GM12878 (cell line): ENCODE data around the gene SNRPD2. TPM values are rescaled to one million over a fixed set of nuclear protein-coding genes. Genes with fewer than 3 reads are reported as not detected.
A peak's percentile ranks its signal among the peaks of the same experiment; 100 is the strongest.

Experiments
- CBX5 ChIP-seq: sonication (generic); IDR thresholded peaks from 2 replicates; pipeline ENCODE4 v1.6.1; 2016; ENCODE audit warnings: low read depth, moderate library complexity, mild to moderate bottlenecking, inconsistent platforms
- CREM ChIP-seq: IDR thresholded peaks from 2 replicates; pipeline ENCODE4 v1.6.1; 2014; ENCODE audit warnings: antibody characterized with exemption, low read depth
- FOS ChIP-seq: IDR thresholded peaks from 3 replicates; pipeline ENCODE4 v1.6.1; 2011; ENCODE audit warnings: borderline replicate concordance; ENCODE audit not compliant: insufficient read length; ENCODE audit errors: extremely low read depth
- HDAC2 ChIP-seq: fragments of 200-600 bp; sonication (generic); IDR thresholded peaks from 2 replicates; pipeline ENCODE4 v1.6.1; 2017
- IRF4 ChIP-seq: IDR thresholded peaks from 2 replicates; pipeline ENCODE4 v1.6.1; 2011; ENCODE audit warnings: low read depth, low read length
- JUNB ChIP-seq: IDR thresholded peaks from 2 replicates; pipeline ENCODE4 v1.6.1; 2016; ENCODE audit warnings: antibody characterized with exemption, mild to moderate bottlenecking
- KDM1A ChIP-seq: fragments of 200-600 bp; sonication (generic); IDR thresholded peaks from 2 replicates; pipeline ENCODE4 v1.6.1; 2016; ENCODE audit warnings: borderline replicate concordance
- NFIC ChIP-seq: IDR thresholded peaks from 2 replicates; pipeline ENCODE4 v1.6.1; 2012; ENCODE audit warnings: low read depth, mild to moderate bottlenecking, inconsistent platforms, low read length, moderate library complexity
- POLR2A ChIP-seq: IDR thresholded peaks from 2 replicates; pipeline ENCODE4 v1.6.1; 2011; ENCODE audit warnings: low read depth, mild to moderate bottlenecking, low read length
- RAD21 ChIP-seq: IDR thresholded peaks from 2 replicates; pipeline ENCODE4 v1.6.1; 2011; ENCODE audit warnings: mild to moderate bottlenecking, low read depth, low read length, moderate library complexity; ENCODE audit not compliant: insufficient read depth
- SMC3 ChIP-seq: IDR thresholded peaks from 2 replicates; pipeline ENCODE4 v1.6.1; 2011; ENCODE audit warnings: low read length, improper control_type of control experiment, borderline replicate concordance
- SP1 ChIP-seq: IDR thresholded peaks from one replicate; pipeline ENCODE4 v1.6.1; 2011; ENCODE audit warnings: low read depth, low read length
- SPI1 ChIP-seq: IDR thresholded peaks from 2 replicates; pipeline ENCODE4 v1.6.1; 2011; ENCODE audit warnings: low read depth, mild to moderate bottlenecking, low read length, moderate library complexity, borderline replicate concordance; ENCODE audit not compliant: insufficient read depth
- WRNIP1 ChIP-seq: IDR thresholded peaks from 2 replicates; pipeline ENCODE4 v1.6.1; 2011; ENCODE audit warnings: low read depth, low read length, improper control_type of control experiment, borderline replicate concordance
- YY1 ChIP-seq: IDR thresholded peaks from 2 replicates; pipeline ENCODE4 v1.6.1; 2011; ENCODE audit warnings: low read depth, mild to moderate bottlenecking, low read length
- ZBTB11 ChIP-seq: fragments of 450-650 bp; formaldehyde crosslinking; IDR thresholded peaks from 2 replicates; pipeline ENCODE4 v1.5.0; 2022; ENCODE audit warnings: mild to moderate bottlenecking, missing genetic modification characterization
- ZNF217 ChIP-seq: fragments of 450-650 bp; IDR thresholded peaks from 2 replicates; pipeline ENCODE4 v1.6.1; 2017; ENCODE audit warnings: antibody characterized with exemption, mild to moderate bottlenecking
- polyA plus RNA-seq, 11 experiments: library from polyadenylated mRNA; depleted of rRNA in 4 of 11; unstranded in 6 of 11; stranded (reverse) in 5 of 11; fragments of >200 nt; fragmentation: Nextera tagmentation in 4 of 11; fragmentation: Illumina TruSeq in 1 of 11; extraction: Ambion mirVana in 4 of 11; extraction: Trizol in 1 of 11; gene quantifications; 1 replicate in 1 of 11; 2 replicates in 10 of 11; pipeline versions ENCODE4 v1.2.1 to v1.2.3, GENCODE V29; 2011 to 2016; ENCODE audit warnings: inconsistent platforms in 2 of 11, missing spikeins in 2 of 11, low read depth in 1 of 11
- total RNA-seq, 4 experiments: library from RNA; depleted of rRNA in 3 of 4; stranded (reverse); fragments of >200 nt in 3 of 4; fragmentation: Illumina TruSeq in 1 of 4; extraction: Trizol in 1 of 4; gene quantifications; 2 replicates each; pipeline versions ENCODE4 v1.2.1 to v1.2.3, GENCODE V29; 2013 to 2021
- TF ChIP-seq, protein P1 (sequence below): IDR thresholded peaks from 2 replicates; pipeline ENCODE4 v1.6.1; 2011; ENCODE audit warnings: mild to moderate bottlenecking, low read depth, low read length, moderate library complexity; ENCODE audit not compliant: insufficient replicate concordance
- TF ChIP-seq, protein P2 (sequence below): IDR thresholded peaks from 2 replicates; pipeline ENCODE4 v1.6.1; 2012; ENCODE audit warnings: low read depth, low read length, improper control_type of control experiment
- TF ChIP-seq, protein P3 (sequence below): fragments of 450-650 bp; IDR thresholded peaks from 2 replicates; pipeline ENCODE4 v1.6.1; 2014; ENCODE audit warnings: mild to moderate bottlenecking
- TF ChIP-seq, protein P4 (sequence below): fragments of 450-650 bp; formaldehyde crosslinking; IDR thresholded peaks from 2 replicates; pipeline ENCODE4 v1.4.0; 2020; ENCODE audit warnings: mild to moderate bottlenecking, moderate library complexity

SNRPD2 gene
- total and polyA plus RNA-seq, 10 of the 15 experiments (the other 5 are each of a cell fraction or from before 2014, with no cell fraction given), result 526 to 3,621 (median 951) TPM

GRCh38 chr19:45691516-45692186 is at the start of gene SNRPD2 (continued):
- TF ChIP-seq, protein P1, sequence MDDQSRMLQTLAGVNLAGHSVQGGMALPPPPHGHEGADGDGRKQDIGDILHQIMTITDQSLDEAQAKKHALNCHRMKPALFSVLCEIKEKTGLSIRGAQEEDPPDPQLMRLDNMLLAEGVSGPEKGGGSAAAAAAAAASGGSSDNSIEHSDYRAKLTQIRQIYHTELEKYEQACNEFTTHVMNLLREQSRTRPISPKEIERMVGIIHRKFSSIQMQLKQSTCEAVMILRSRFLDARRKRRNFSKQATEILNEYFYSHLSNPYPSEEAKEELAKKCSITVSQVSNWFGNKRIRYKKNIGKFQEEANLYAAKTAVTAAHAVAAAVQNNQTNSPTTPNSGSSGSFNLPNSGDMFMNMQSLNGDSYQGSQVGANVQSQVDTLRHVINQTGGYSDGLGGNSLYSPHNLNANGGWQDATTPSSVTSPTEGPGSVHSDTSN, result no peak
- no peak for TF ChIP-seq CBX5
- 0 out of 2 replicates have a peak, but pooled peaks have one; percentile 55 for TF ChIP-seq IRF4
- TF ChIP-seq, protein P2, sequence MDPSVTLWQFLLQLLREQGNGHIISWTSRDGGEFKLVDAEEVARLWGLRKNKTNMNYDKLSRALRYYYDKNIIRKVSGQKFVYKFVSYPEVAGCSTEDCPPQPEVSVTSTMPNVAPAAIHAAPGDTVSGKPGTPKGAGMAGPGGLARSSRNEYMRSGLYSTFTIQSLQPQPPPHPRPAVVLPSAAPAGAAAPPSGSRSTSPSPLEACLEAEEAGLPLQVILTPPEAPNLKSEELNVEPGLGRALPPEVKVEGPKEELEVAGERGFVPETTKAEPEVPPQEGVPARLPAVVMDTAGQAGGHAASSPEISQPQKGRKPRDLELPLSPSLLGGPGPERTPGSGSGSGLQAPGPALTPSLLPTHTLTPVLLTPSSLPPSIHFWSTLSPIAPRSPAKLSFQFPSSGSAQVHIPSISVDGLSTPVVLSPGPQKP, result peak; percentile 27
- peak; percentile 97 for TF ChIP-seq POLR2A
- no peak for TF ChIP-seq ZNF217
- no peak for TF ChIP-seq JUNB
- no peak for TF ChIP-seq NFIC
- TF ChIP-seq, protein P3, sequence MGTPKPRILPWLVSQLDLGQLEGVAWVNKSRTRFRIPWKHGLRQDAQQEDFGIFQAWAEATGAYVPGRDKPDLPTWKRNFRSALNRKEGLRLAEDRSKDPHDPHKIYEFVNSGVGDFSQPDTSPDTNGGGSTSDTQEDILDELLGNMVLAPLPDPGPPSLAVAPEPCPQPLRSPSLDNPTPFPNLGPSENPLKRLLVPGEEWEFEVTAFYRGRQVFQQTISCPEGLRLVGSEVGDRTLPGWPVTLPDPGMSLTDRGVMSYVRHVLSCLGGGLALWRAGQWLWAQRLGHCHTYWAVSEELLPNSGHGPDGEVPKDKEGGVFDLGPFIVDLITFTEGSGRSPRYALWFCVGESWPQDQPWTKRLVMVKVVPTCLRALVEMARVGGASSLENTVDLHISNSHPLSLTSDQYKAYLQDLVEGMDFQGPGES, result no peak
- no peak for TF ChIP-seq SMC3
- TF ChIP-seq SP1, result no peak
- TF ChIP-seq SPI1, result peak; percentile 91
- no peak for TF ChIP-seq RAD21
- TF ChIP-seq KDM1A, result no peak
- TF ChIP-seq YY1, result 0 out of 2 replicates have a peak, but pooled peaks have one; percentile 35
- TF ChIP-seq, protein P4, sequence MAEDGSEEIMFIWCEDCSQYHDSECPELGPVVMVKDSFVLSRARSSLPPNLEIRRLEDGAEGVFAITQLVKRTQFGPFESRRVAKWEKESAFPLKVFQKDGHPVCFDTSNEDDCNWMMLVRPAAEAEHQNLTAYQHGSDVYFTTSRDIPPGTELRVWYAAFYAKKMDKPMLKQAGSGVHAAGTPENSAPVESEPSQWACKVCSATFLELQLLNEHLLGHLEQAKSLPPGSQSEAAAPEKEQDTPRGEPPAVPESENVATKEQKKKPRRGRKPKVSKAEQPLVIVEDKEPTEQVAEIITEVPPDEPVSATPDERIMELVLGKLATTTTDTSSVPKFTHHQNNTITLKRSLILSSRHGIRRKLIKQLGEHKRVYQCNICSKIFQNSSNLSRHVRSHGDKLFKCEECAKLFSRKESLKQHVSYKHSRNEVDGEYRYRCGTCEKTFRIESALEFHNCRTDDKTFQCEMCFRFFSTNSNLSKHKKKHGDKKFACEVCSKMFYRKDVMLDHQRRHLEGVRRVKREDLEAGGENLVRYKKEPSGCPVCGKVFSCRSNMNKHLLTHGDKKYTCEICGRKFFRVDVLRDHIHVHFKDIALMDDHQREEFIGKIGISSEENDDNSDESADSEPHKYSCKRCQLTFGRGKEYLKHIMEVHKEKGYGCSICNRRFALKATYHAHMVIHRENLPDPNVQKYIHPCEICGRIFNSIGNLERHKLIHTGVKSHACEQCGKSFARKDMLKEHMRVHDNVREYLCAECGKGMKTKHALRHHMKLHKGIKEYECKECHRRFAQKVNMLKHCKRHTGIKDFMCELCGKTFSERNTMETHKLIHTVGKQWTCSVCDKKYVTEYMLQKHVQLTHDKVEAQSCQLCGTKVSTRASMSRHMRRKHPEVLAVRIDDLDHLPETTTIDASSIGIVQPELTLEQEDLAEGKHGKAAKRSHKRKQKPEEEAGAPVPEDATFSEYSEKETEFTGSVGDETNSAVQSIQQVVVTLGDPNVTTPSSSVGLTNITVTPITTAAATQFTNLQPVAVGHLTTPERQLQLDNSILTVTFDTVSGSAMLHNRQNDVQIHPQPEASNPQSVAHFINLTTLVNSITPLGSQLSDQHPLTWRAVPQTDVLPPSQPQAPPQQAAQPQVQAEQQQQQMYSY, result no peak
- TF ChIP-seq CREM, result no peak
- TF ChIP-seq WRNIP1, result no peak
- 0 out of 2 replicates have a peak, but pooled peaks have one; percentile 84 for TF ChIP-seq HDAC2
- TF ChIP-seq FOS, result no peak
- TF ChIP-seq ZBTB11 (CRISPR knock-in tag), result no peak
